ENCODE measurements around the gene LHX1.

DNA sequence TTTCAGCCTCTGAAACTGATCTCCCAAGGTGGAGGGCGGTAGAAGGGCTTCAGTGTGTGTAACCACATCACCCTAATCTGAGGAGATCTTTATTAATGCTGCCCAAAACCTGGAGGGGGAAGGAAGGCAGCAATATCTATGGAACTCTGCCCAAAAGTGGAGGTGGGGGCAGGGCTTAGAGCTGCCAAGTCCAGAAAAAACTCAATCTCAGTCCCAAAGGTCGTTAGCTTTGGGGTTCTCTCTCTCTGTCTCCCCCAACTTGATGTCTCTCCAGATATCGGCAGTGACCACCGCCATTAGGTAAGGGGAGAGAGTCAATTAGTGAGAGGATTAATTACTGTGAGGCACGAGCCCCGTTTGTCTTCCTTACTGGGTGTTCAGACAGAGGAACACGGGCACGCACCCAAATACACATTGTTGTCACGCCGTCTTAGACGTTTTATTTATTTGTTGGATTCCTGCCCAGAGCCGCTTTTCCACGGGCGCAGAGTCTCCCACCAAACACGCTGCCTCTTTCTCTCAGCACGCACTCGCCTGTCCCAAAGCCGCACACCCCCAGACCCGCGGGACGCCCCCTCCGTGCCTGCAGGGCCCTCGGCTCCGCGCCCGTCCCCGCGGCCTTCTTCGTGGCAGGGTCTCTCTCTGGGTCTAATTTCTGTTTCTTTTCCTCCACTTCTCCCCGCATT, 5.4 kb upstream of the LHX1 start:
- TF ChIP-seq, protein P1, sequence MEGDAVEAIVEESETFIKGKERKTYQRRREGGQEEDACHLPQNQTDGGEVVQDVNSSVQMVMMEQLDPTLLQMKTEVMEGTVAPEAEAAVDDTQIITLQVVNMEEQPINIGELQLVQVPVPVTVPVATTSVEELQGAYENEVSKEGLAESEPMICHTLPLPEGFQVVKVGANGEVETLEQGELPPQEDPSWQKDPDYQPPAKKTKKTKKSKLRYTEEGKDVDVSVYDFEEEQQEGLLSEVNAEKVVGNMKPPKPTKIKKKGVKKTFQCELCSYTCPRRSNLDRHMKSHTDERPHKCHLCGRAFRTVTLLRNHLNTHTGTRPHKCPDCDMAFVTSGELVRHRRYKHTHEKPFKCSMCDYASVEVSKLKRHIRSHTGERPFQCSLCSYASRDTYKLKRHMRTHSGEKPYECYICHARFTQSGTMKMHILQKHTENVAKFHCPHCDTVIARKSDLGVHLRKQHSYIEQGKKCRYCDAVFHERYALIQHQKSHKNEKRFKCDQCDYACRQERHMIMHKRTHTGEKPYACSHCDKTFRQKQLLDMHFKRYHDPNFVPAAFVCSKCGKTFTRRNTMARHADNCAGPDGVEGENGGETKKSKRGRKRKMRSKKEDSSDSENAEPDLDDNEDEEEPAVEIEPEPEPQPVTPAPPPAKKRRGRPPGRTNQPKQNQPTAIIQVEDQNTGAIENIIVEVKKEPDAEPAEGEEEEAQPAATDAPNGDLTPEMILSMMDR (conservative IDR thresholded peaks at IDR 0.05; ENCODE audit: low read length): no peak
- no peak for TF ChIP-seq EZH2phosphoT487 (IDR thresholded peaks at IDR 0.05; ENCODE audit: borderline replicate concordance, low read depth, low read length)

Measured in OCI-LY7 (cell line).